IMR-90 (cell line): ENCODE data around the gene KCNJ6. TPM values are rescaled to one million over a fixed set of nuclear protein-coding genes. Genes with fewer than 3 reads are reported as not detected.

Experiments used
- ATAC-seq: fragments of 200-7000 bp; cut with Tn5 transposase; 2 replicates; pipeline ENCODE4 v1.9.1; 2020; ENCODE audit warnings: low read depth, mild to moderate bottlenecking, moderate library complexity
- BruUV-seq: library from RNA; stranded (reverse); fragments of 400-500 nt; replicated peaks from 2 replicates; lab custom pipeline; 2021; lab: Mats Ljungman, UMichigan
- CTCF ChIA-PET: fragments of 300-600 bp; formaldehyde crosslinking; extraction: SDS; loops from one replicate; lab custom pipeline; 2021; ENCODE audit warnings: antibody characterized with exemption; lab: Yijun Ruan, JAX
- POLR2A ChIA-PET: fragments of 300-600 bp; sonication (Branson Sonifier 250); formaldehyde crosslinking; loops from one replicate; lab custom pipeline; 2022; ENCODE audit warnings: antibody characterized with exemption; ENCODE audit not compliant: unreplicated experiment; lab: Charles Lee
- DNase-seq: peaks from one replicate; pipeline ENCODE4 v3.0.0; 2013
- H2AFZ ChIP-seq: replicated peaks from 2 replicates; pipeline ENCODE3; 2013; ENCODE audit warnings: low read length, mild to moderate bottlenecking; ENCODE audit not compliant: poor library complexity
- H2AK5ac ChIP-seq: 2 replicates; pipeline ENCODE4 v1.6.1; 2013; ENCODE audit warnings: low read depth, low read length, inconsistent platforms
- H2AK9ac ChIP-seq: replicated peaks from 2 replicates; pipeline ENCODE3; 2013; ENCODE audit warnings: mild to moderate bottlenecking, low read depth, low read length, moderate library complexity; ENCODE audit not compliant: poor library complexity
- H2BK120ac ChIP-seq: 2 replicates; pipeline ENCODE4 v1.6.1; 2013; ENCODE audit warnings: low read depth, low read length, inconsistent platforms
- H2BK15ac ChIP-seq: 3 replicates; pipeline ENCODE4 v1.6.1; 2013; ENCODE audit warnings: low read depth, low read length, inconsistent platforms
- H2BK20ac ChIP-seq: 2 replicates; pipeline ENCODE4 v1.6.1; 2013; ENCODE audit warnings: low read depth, mild to moderate bottlenecking, inconsistent platforms, low read length, moderate library complexity
- H2BK5ac ChIP-seq: 2 replicates; pipeline ENCODE4 v1.6.1; 2013; ENCODE audit warnings: mild to moderate bottlenecking, low read depth, low read length, inconsistent platforms; ENCODE audit not compliant: poor library complexity, severe bottlenecking
- H3K14ac ChIP-seq: replicated peaks from 2 replicates; pipeline ENCODE4 v1.6.1; 2013; ENCODE audit warnings: low read depth, low read length, inconsistent platforms
- H3K18ac ChIP-seq: 2 replicates; pipeline ENCODE4 v1.6.1; 2013; ENCODE audit warnings: low read depth, low read length, control low read depth
- H3K23ac ChIP-seq: 2 replicates; pipeline ENCODE4 v1.6.1; 2013; ENCODE audit warnings: low read depth, low read length, inconsistent platforms
- H3K27ac ChIP-seq: 2 replicates; pipeline ENCODE4 v1.5.1; 2013; ENCODE audit warnings: mild to moderate bottlenecking, control low read depth, low read length; ENCODE audit not compliant: insufficient read depth
- H3K27me3 ChIP-seq: 2 replicates; pipeline ENCODE4 v1.6.1; 2013; ENCODE audit warnings: low read length; ENCODE audit not compliant: control insufficient read depth, insufficient read depth
- H3K36me3 ChIP-seq: 2 replicates; pipeline ENCODE4 v1.6.1; 2013; ENCODE audit warnings: low read length, mixed read lengths; ENCODE audit not compliant: control insufficient read depth, insufficient read depth
- H3K4ac ChIP-seq: 2 replicates; pipeline ENCODE4 v1.6.1; 2013; ENCODE audit warnings: low read depth, low read length, inconsistent platforms
- H3K4me1 ChIP-seq: 2 replicates; pipeline ENCODE4 v1.6.1; 2013; ENCODE audit warnings: low read length, mixed read lengths; ENCODE audit not compliant: control insufficient read depth, insufficient read depth
- H3K4me2 ChIP-seq: 2 replicates; pipeline ENCODE4 v1.6.1; 2013; ENCODE audit warnings: low read depth, mild to moderate bottlenecking, control low read depth, low read length, moderate library complexity
- H3K4me3 ChIP-seq: 2 replicates; pipeline ENCODE4 v1.5.1; 2013; ENCODE audit warnings: low read depth, mild to moderate bottlenecking, control low read depth, low read length, moderate library complexity; ENCODE audit not compliant: insufficient read depth
- H3K56ac ChIP-seq: 2 replicates; pipeline ENCODE4 v1.6.1; 2013; ENCODE audit warnings: low read length, inconsistent platforms; ENCODE audit not compliant: insufficient read depth; ENCODE audit errors: extremely low read depth
- H3K79me1 ChIP-seq, 2 experiments: 2 replicates each; pipeline ENCODE4 v1.6.1; 2013; ENCODE audit warnings: low read length in 2 of 2, inconsistent platforms in 1 of 2, low read depth in 1 of 2
- H3K9ac ChIP-seq: 2 replicates; pipeline ENCODE4 v1.6.1; 2013; ENCODE audit warnings: low read depth, low read length, control low read depth
- H3K9me1 ChIP-seq: 2 replicates; pipeline ENCODE4 v1.6.1; 2013; ENCODE audit warnings: low read length, inconsistent platforms; ENCODE audit not compliant: insufficient read depth
- H3K9me3 ChIP-seq: 2 replicates; pipeline ENCODE4 v1.6.1; 2013; ENCODE audit warnings: low read length; ENCODE audit not compliant: control insufficient read depth, insufficient read depth
- H4K20me1 ChIP-seq: 2 replicates; pipeline ENCODE4 v1.6.1; 2013; ENCODE audit warnings: low read length, inconsistent platforms; ENCODE audit not compliant: insufficient read depth
- H4K5ac ChIP-seq: 2 replicates; pipeline ENCODE4 v1.6.1; 2013; ENCODE audit warnings: mild to moderate bottlenecking, low read depth, low read length, control low read depth
- H4K8ac ChIP-seq, 2 experiments: 2 replicates each; pipeline ENCODE4 v1.6.1; 2013; ENCODE audit warnings: low read depth in 2 of 2, low read length in 2 of 2, control low read depth in 1 of 2, inconsistent platforms in 1 of 2
- H4K91ac ChIP-seq: 2 replicates; pipeline ENCODE4 v1.6.1; 2013; ENCODE audit warnings: low read depth, low read length, inconsistent platforms; ENCODE audit not compliant: insufficient read depth
- BHLHE40 ChIP-seq: fragments of 150-350 bp; IDR thresholded peaks from 2 replicates; pipeline ENCODE4 v1.6.1; 2016; ENCODE audit warnings: mild to moderate bottlenecking, low read depth, low read length
- CEBPB ChIP-seq: IDR thresholded peaks from 2 replicates; pipeline ENCODE4 v1.6.1; 2012; ENCODE audit warnings: low read depth, low read length, improper control_type of control experiment
- CHD1 ChIP-seq: IDR thresholded peaks from 2 replicates; pipeline ENCODE4 v1.6.1; 2012; ENCODE audit warnings: low read depth, low read length, improper control_type of control experiment
- CTCF ChIP-seq: conservative IDR thresholded peaks from 2 replicates; pipeline ENCODE4 v1.5.1; 2012; ENCODE audit warnings: mild to moderate bottlenecking, low read depth, low read length, improper control_type of control experiment
- FOS ChIP-seq: fragments of 150-350 bp; IDR thresholded peaks from 2 replicates; pipeline ENCODE4 v1.6.1; 2016; ENCODE audit warnings: low read depth, low read length
- MAFK ChIP-seq: IDR thresholded peaks from 2 replicates; pipeline ENCODE4 v1.6.1; 2012; ENCODE audit warnings: low read depth, low read length, improper control_type of control experiment
- MAZ ChIP-seq: IDR thresholded peaks from 2 replicates; pipeline ENCODE4 v1.6.1; 2012; ENCODE audit warnings: low read depth, mild to moderate bottlenecking, low read length, improper control_type of control experiment, moderate library complexity, borderline replicate concordance
- MXI1 ChIP-seq: IDR thresholded peaks from 2 replicates; pipeline ENCODE4 v1.6.1; 2012; ENCODE audit warnings: low read depth, mild to moderate bottlenecking, low read length, moderate library complexity, borderline replicate concordance
- NFE2L2 ChIP-seq: fragments of 150-350 bp; IDR thresholded peaks from 2 replicates; pipeline ENCODE4 v1.6.1; 2016; ENCODE audit warnings: low read depth, mild to moderate bottlenecking, low read length
- POLR2A ChIP-seq: IDR thresholded peaks from 2 replicates; pipeline ENCODE4 v1.6.1; 2012; ENCODE audit warnings: mild to moderate bottlenecking, low read depth, low read length
- RAD21 ChIP-seq: IDR thresholded peaks from 2 replicates; pipeline ENCODE4 v1.6.1; 2012; ENCODE audit warnings: low read length, improper control_type of control experiment
- RCOR1 ChIP-seq: IDR thresholded peaks from 2 replicates; pipeline ENCODE4 v1.6.1; 2012; ENCODE audit warnings: mild to moderate bottlenecking, low read length, improper control_type of control experiment; ENCODE audit not compliant: insufficient replicate concordance
- RFX5 ChIP-seq: IDR thresholded peaks from 2 replicates; pipeline ENCODE4 v1.8.0; 2012; ENCODE audit warnings: low read depth, mild to moderate bottlenecking, low read length, moderate library complexity
- SMC3 ChIP-seq: fragments of 150-350 bp; IDR thresholded peaks from 2 replicates; pipeline ENCODE4 v1.6.1; 2016; ENCODE audit warnings: low read depth, mild to moderate bottlenecking, antibody characterized with exemption, low read length, moderate library complexity
- USF2 ChIP-seq: fragments of 150-350 bp; IDR thresholded peaks from 2 replicates; pipeline ENCODE4 v1.6.1; 2017; ENCODE audit warnings: mild to moderate bottlenecking, antibody characterized with exemption, low read length, low read depth
- WGBS, 2 experiments: methylation state at CpG; one replicate each; pipeline versions ENCODE4 v1.1.5 to v1.1.7; 2013; ENCODE audit warnings: missing lambda C conversion rate in 2 of 2; ENCODE audit not compliant: insufficient read length in 1 of 2; ENCODE audit errors: extremely low coverage in 2 of 2; 5-methylcytosine and 5-hydroxymethylcytosine counted together
- dilution Hi-C: fragments of 300-500 bp; cut with HindIII; formaldehyde crosslinking; loops from one replicate; pipeline ENCODE4 v1.14.3; 2018; ENCODE audit warnings: low sequenced_read_pairs; ENCODE audit not compliant: unreplicated experiment
- in situ Hi-C: fragments of 300-500 bp; cut with MboI; formaldehyde crosslinking; loops from 3 replicates; pipeline ENCODE4 v1.14.3; 2019; ENCODE audit warnings: low sequenced_read_pairs, inconsistent platforms, mixed read lengths
- intact Hi-C: fragments of 100-400 bp; cut with micrococcal nuclease; formaldehyde crosslinking; loops from 2 replicates; pipeline ENCODE4 v1.10.0; 2022
- polyA plus RNA-seq, 3 experiments: library from polyadenylated mRNA; depleted of rRNA; stranded (reverse); fragments of >200 nt; gene quantifications; 2 replicates each; pipeline ENCODE4 v1.2.3, GENCODE V29; 2012; ENCODE audit warnings: low replicate concordance in 1 of 3
- total RNA-seq: library from RNA; depleted of rRNA; stranded (reverse); fragments of >200 nt; gene quantifications from 2 replicates; pipeline ENCODE4 v1.2.3, GENCODE V29; 2012
- TF ChIP-seq, protein P1 (sequence below): fragments of 150-350 bp; IDR thresholded peaks from 2 replicates; pipeline ENCODE4 v1.6.1; 2016; ENCODE audit warnings: low read depth, mild to moderate bottlenecking, low read length, moderate library complexity, borderline replicate concordance

KCNJ6 gene
- total and polyA plus RNA-seq, 2 of the 4 experiments (the other 2 are of a cell fraction) = under 0.01 to 0.02 TPM

DNA sequence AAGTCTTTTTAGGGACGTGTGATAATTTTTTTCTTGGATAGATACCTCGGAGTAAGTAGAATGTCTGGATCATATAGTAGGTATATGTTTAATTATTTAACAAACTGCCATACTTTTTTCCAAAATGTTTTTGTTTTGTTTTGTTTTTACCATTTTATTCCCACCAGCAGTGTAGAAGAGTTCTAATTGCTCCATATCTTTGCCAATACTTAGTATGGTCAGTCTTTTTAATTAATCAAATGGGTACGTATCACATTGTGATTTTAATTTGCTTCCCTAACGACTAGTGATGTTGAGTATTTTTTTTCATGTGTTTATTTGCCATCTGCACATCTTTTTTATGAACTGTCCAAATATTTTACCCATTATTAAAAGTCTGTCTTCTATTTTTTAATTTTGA, 23.6 kb upstream of the KCNJ6 start:
- TF ChIP-seq RFX5 (no peak), USF2 (no peak), RAD21 (no peak), BHLHE40 (no peak), MXI1 (no peak), MAZ (no peak), FOS (no peak), RCOR1 (no peak), NFE2L2 (no peak), SMC3 (no peak), CTCF (no peak), CEBPB (no peak), POLR2A (no peak), MAFK (no peak), CHD1 (no peak)
- TF ChIP-seq, protein P1, sequence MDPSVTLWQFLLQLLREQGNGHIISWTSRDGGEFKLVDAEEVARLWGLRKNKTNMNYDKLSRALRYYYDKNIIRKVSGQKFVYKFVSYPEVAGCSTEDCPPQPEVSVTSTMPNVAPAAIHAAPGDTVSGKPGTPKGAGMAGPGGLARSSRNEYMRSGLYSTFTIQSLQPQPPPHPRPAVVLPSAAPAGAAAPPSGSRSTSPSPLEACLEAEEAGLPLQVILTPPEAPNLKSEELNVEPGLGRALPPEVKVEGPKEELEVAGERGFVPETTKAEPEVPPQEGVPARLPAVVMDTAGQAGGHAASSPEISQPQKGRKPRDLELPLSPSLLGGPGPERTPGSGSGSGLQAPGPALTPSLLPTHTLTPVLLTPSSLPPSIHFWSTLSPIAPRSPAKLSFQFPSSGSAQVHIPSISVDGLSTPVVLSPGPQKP = no peak
- Histone ChIP-seq H2BK15ac (no peak overlapping the region), H3K4me2 (no peak overlapping the region), H2BK20ac (no peak overlapping the region), H3K23ac (no peak overlapping the region), H3K79me1 (no peaks in the 10 kb centered on the region), H3K4me1 (no peaks in the 10 kb centered on the region), H2AK9ac (no peak overlapping the region), H2AK5ac (no peak overlapping the region), H3K56ac (no peak overlapping the region), H3K36me3 (no peaks in the 10 kb centered on the region), H3K9ac (no peak overlapping the region), H4K8ac (no peak overlapping the region), H3K14ac (no peak overlapping the region), H3K27me3 (no peaks in the 10 kb centered on the region; the same call in 1 of the 2 replicates), H3K27ac (no peak overlapping the region), H3K9me1 (no peaks in the 10 kb centered on the region), H4K5ac (no peak overlapping the region), H4K91ac (no peak overlapping the region), H3K4ac (no peak overlapping the region), H2BK120ac (no peak overlapping the region), H2AFZ (no peak overlapping the region), H4K20me1 (no peaks in the 10 kb centered on the region), H3K4me3 (no peak overlapping the region), H3K9me3 (no peaks in the 10 kb centered on the region), H3K18ac (no peak overlapping the region), H2BK5ac (no peak overlapping the region)
- BruUV-seq = no TSS peak
- intact Hi-C loops (no loop called here), dilution Hi-C loops (no loop called here), in situ Hi-C loops (loop anchor here (25.0 kb wide), 1 partner anchor 422 kb away; no protein-coding TSS in a partner anchor)
- ChIA-PET POLR2A (no interaction called here), CTCF (no interaction called here)
- ATAC-seq (no peak), DNase-seq (no peak)
- WGBS, 2 experiments = no CpG with 5 or more reads among the region's 4 CpGs
